ENCODE data around the gene HS6ST3. TPM values are rescaled to one million over a fixed set of nuclear protein-coding genes. Genes with fewer than 3 reads are reported as not detected.

The HS6ST3 gene
- total RNA-seq, 4 donors from 2014 or later: 0.08 to 0.47 (median 0.41) TPM

DNA sequence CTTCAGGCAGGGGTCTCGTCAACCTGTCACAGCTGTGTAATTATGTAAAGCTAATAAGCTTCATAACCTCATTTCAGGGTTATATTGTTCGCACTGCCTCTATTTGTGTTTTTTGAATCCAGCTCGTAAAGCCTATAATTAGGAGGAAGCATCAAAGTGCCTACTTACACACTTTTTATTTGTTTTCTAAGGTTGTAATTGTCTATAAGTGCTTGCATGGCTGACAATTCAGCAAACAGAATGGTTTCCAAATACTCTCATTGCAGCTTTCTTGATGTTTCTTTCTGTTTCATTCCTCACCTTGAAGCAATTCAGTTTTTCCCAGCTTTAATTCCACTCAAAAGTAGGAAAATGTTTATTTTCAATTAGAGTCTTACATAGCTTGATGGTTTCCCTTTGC lies 336.3 kb downstream of the HS6ST3 start:
- H3K27ac ChIP-seq: no peak overlapping the region
- no peaks in the 10 kb centered on the region for H3K27me3 ChIP-seq
- no peaks in the 10 kb centered on the region for H3K4me1 ChIP-seq
- no peaks in the 10 kb centered on the region for H3K9me3 ChIP-seq
- H3K4me3 ChIP-seq: no peak overlapping the region
- no peak for TF ChIP-seq POLR2AphosphoS5 (IDR thresholded peaks at IDR 0.05)
- no peak for TF ChIP-seq POLR2A (IDR thresholded peaks at IDR 0.05)
- H3K36me3 ChIP-seq: no peaks in the 10 kb centered on the region
- no peak for DNase-seq (ENCODE audit: low spot score in 2 of 2)
- 72% methylated on average over 3 of the region's 3 CpGs for WGBS

GRCh38 chr13:96428911-96429310 lies 339.0 kb downstream of the HS6ST3 start:
- no peak for TF ChIP-seq POLR2A (IDR thresholded peaks at IDR 0.05)
- Histone ChIP-seq H3K27ac (no peak overlapping the region), H3K27me3 (no peaks in the 10 kb centered on the region), H3K9me3 (no peaks in the 10 kb centered on the region), H3K36me3 (no peaks in the 10 kb centered on the region), H3K4me3 (no peak overlapping the region), H3K4me1 (no peaks in the 10 kb centered on the region)
- DNase-seq (ENCODE audit: low spot score in 2 of 2): no peak
- 76% methylated on average over 5 of the region's 5 CpGs for WGBS

DNA sequence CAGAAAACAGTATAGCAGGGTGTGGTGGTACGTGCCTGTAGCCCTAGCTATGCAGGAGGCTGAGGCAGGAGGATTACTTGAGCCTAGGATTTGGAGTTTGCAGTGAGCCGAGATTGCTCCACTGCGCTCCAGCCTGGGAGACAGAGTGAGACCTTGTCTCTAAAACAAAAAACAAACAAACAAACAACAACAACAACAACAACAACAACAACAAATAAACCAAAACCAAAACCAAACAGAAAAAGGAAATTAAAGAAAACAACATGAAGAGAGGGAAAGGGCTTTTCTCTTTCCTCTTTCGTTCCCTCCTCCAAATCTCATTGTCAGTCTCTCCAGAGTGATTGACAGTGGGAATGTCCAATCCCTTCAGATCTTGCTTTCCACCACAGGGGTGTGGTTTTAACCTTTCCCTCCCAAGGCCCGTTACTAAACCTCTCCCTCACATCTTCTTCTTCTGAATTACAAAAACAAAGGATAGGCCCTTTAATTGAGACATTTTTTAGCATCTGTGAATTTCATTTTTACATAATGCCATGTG lies 341.2 kb downstream of the HS6ST3 start:
- H3K9me3 ChIP-seq: no peaks in the 10 kb centered on the region
- H3K4me1 ChIP-seq: no peaks in the 10 kb centered on the region
- WGBS: 85% methylated on average over 5 of the region's 5 CpGs
- no peak overlapping the region for H3K27ac ChIP-seq
- no peak overlapping the region for H3K4me3 ChIP-seq
- TF ChIP-seq POLR2A (IDR thresholded peaks at IDR 0.05): no peak
- no peak for TF ChIP-seq POLR2AphosphoS5 (IDR thresholded peaks at IDR 0.05)
- TF ChIP-seq CTCF (IDR thresholded peaks at IDR 0.05): no peak
- no peak for TF ChIP-seq EP300 (IDR thresholded peaks at IDR 0.05)
- no peak for DNase-seq (ENCODE audit: low spot score in 2 of 2)
- no peaks in the 10 kb centered on the region for H3K27me3 ChIP-seq
- no peaks in the 10 kb centered on the region for H3K36me3 ChIP-seq

DNA sequence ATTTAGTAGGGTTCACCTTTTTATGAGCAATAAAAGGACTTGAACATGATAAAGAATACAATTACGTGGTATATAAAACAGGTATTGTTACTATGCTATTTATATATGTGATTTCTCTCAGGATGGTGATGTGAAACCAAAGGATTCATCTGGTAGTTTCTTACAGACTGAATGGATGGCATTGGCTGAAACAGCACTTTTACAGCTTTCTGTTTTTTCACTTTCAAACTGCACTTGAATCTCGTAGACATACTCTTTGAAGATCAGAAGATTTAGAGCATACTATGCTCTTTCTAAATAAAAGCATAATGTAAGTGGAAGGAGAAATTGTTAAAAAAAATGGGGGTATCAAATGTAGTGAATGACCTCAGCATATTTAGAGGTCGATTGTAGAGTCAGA lies 354.8 kb downstream of the HS6ST3 start:
- Histone ChIP-seq H3K36me3 (no peaks in the 10 kb centered on the region), H3K4me1 (no peaks in the 10 kb centered on the region), H3K27ac (no peak overlapping the region), H3K27me3 (no peaks in the 10 kb centered on the region), H3K4me3 (no peak overlapping the region), H3K9me3 (no peaks in the 10 kb centered on the region)
- no peak for TF ChIP-seq POLR2AphosphoS5 (IDR thresholded peaks at IDR 0.05)
- no peak for TF ChIP-seq CTCF (IDR thresholded peaks at IDR 0.05)
- TF ChIP-seq EP300 (IDR thresholded peaks at IDR 0.05): no peak
- no peak for TF ChIP-seq POLR2A (IDR thresholded peaks at IDR 0.05)
- WGBS: 57% methylated on average over 3 of the region's 3 CpGs
- no peak for DNase-seq (ENCODE audit: low spot score in 2 of 2)

DNA sequence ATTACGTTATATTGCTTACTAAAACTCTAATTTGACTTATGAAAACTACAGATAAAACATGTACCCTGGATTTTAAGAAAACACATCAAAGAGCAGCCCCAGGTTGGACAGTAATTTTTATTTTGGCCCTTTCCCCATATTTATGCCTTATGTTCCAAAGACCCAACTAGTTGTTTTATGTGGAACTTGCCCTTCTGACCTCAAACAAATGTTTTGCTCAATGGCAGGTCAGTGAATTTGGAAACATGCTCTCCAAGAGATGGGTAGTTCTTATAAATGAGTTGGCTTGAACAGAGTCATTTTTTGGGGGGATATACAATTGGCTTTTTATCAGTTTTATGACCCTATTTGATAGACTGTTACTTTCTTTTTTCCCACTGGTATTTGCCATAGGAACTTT lies 360.0 kb downstream of the HS6ST3 start:
- H3K9me3 ChIP-seq: no peaks in the 10 kb centered on the region
- 89% methylated on average over 1 of the region's 1 CpG for WGBS
- no peak overlapping the region for H3K27ac ChIP-seq
- no peak overlapping the region for H3K4me3 ChIP-seq
- H3K36me3 ChIP-seq: no peaks in the 10 kb centered on the region
- H3K27me3 ChIP-seq: no peaks in the 10 kb centered on the region
- TF ChIP-seq POLR2A (IDR thresholded peaks at IDR 0.05): no peak
- H3K4me1 ChIP-seq: no peaks in the 10 kb centered on the region
- no peak for DNase-seq (ENCODE audit: low spot score in 2 of 2)

GRCh38 chr13:96450326-96451020 lies 360.6 kb downstream of the HS6ST3 start:
- no peaks in the 10 kb centered on the region for H3K9me3 ChIP-seq
- 80% methylated on average over 4 of the region's 4 CpGs for WGBS
- no peaks in the 10 kb centered on the region for H3K4me1 ChIP-seq
- H3K27me3 ChIP-seq: no peaks in the 10 kb centered on the region
- H3K4me3 ChIP-seq: no peak overlapping the region
- no peak for DNase-seq (ENCODE audit: low spot score in 2 of 2)
- no peak for TF ChIP-seq EP300 (IDR thresholded peaks at IDR 0.05)
- no peak for TF ChIP-seq CTCF (IDR thresholded peaks at IDR 0.05)
- TF ChIP-seq POLR2A (IDR thresholded peaks at IDR 0.05): no peak
- no peak for TF ChIP-seq POLR2AphosphoS5 (IDR thresholded peaks at IDR 0.05)
- no peak overlapping the region for H3K27ac ChIP-seq
- no peaks in the 10 kb centered on the region for H3K36me3 ChIP-seq
